Neuron (in vitro differentiated cells): ENCODE measurements around the gene RINT1.

Experiments used
- H2AFZ ChIP-seq: one replicate; pipeline ENCODE4 v1.6.1; 2013; ENCODE audit warnings: low read depth, mild to moderate bottlenecking, inconsistent platforms, low read length, moderate library complexity
- H3K27me3 ChIP-seq: one replicate; pipeline ENCODE4 v1.6.1; 2013; ENCODE audit warnings: low read length; ENCODE audit not compliant: insufficient read depth
- H3K36me3 ChIP-seq: one replicate; pipeline ENCODE4 v1.6.1; 2013; ENCODE audit warnings: low read length; ENCODE audit not compliant: insufficient read depth
- H3K4me1 ChIP-seq: one replicate; pipeline ENCODE4 v1.6.1; 2013; ENCODE audit warnings: low read length; ENCODE audit not compliant: insufficient read depth
- H3K4me3 ChIP-seq: 2 replicates; pipeline ENCODE4 v1.5.1; 2013; ENCODE audit warnings: mild to moderate bottlenecking, low read length, moderate library complexity
- H3K9me3 ChIP-seq: one replicate; pipeline ENCODE4 v1.6.1; 2013; ENCODE audit warnings: low read length

RINT1 gene

DNA sequence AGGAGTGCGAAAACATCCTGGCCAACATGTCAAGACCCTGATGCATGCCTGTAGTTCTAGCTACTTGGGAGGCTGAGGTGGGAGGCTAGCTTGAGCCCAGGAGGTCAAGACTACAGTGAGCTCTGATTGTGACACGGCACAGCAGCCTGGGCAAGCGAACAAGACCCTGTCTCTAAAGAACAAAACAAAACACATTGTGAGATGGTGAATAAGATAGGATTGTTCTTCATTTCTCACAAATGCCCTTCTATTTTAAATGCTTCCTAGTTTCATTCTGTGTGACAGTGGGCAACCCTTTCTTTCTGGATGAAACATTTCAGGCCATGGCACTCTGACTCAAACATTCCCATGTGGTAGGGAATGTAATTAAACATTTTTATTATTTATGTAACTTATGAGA lies 35.8 kb downstream of the RINT1 start:
- H2AFZ ChIP-seq, result no peak overlapping the region
- no peak overlapping the region for H3K4me3 ChIP-seq
- H3K4me1 ChIP-seq, result no peaks in the 10 kb centered on the region
- no peaks in the 10 kb centered on the region for H3K9me3 ChIP-seq
- H3K27me3 ChIP-seq, result no peaks in the 10 kb centered on the region
- peaks cover 42% of the 10 kb centered on the region for H3K36me3 ChIP-seq

DNA sequence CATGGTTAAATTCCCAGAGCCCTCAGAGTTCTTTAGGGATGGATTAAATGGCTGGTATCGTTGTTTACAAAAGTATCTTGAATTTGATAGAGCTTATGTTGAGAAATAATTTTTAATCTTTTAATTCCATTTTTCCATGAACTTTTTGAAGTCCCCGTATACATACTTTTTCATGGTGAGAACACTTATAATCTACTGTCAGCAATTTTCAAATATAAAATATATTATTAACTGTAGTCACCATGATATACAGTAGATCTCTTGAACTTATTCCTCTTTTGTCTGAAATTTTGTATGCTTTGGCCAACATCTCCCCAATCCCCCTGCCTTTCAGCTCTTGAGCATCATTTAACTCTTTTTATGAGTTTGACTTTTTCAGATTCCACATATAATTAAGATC lies 39.9 kb downstream of the RINT1 start:
- Histone ChIP-seq H2AFZ (no peak overlapping the region), H3K9me3 (no peaks in the 10 kb centered on the region), H3K27me3 (no peaks in the 10 kb centered on the region), H3K36me3 (peaks cover 17% of the 10 kb centered on the region), H3K4me3 (no peak overlapping the region), H3K4me1 (no peaks in the 10 kb centered on the region)

DNA sequence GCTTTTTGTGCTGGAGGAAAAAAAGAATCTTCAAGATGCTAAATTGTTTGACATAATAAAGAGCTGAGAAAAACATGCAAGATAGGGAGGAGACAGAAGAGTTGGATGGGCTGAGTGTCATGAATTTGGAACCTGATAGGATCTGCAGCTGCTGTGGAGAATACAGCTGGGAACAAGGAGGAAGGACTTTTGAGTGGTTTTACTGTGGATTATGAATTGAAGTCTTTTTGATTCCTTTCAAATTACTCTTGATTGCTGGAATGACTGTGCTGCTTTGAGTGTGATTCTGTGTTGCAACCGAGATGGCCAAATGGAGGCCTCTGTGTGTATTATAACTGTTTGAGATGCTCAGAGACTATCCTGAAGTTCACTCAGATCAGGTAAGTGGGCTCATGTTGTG lies 45.2 kb downstream of the RINT1 start:
- H3K9me3 ChIP-seq, result no peaks in the 10 kb centered on the region
- no peak overlapping the region for H2AFZ ChIP-seq
- H3K36me3 ChIP-seq, result no peaks in the 10 kb centered on the region
- H3K4me3 ChIP-seq, result no peak overlapping the region
- no peaks in the 10 kb centered on the region for H3K27me3 ChIP-seq
- H3K4me1 ChIP-seq, result no peaks in the 10 kb centered on the region

DNA sequence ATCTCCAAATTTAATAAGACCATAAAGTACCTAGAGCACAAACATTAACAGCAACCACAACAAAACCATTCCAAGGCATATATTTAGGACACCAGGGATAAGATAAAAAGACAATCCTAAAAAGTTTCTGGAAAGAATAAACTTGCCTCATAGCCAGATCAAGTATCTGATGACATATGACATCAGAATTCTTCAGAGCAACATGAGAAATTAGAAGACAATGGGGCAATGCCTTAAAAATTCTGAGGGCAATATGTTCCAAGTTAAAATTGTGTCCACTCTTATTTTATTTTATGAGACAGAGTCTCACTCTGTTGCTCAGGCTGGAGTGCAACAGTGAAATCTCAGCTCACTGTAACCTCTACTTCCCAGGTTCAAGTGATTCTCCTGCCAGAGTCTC lies 46.5 kb downstream of the RINT1 start:
- no peak overlapping the region for H3K4me3 ChIP-seq
- H3K27me3 ChIP-seq, result no peaks in the 10 kb centered on the region
- H2AFZ ChIP-seq, result no peak overlapping the region
- no peaks in the 10 kb centered on the region for H3K4me1 ChIP-seq
- H3K9me3 ChIP-seq, result no peaks in the 10 kb centered on the region
- no peaks in the 10 kb centered on the region for H3K36me3 ChIP-seq

DNA sequence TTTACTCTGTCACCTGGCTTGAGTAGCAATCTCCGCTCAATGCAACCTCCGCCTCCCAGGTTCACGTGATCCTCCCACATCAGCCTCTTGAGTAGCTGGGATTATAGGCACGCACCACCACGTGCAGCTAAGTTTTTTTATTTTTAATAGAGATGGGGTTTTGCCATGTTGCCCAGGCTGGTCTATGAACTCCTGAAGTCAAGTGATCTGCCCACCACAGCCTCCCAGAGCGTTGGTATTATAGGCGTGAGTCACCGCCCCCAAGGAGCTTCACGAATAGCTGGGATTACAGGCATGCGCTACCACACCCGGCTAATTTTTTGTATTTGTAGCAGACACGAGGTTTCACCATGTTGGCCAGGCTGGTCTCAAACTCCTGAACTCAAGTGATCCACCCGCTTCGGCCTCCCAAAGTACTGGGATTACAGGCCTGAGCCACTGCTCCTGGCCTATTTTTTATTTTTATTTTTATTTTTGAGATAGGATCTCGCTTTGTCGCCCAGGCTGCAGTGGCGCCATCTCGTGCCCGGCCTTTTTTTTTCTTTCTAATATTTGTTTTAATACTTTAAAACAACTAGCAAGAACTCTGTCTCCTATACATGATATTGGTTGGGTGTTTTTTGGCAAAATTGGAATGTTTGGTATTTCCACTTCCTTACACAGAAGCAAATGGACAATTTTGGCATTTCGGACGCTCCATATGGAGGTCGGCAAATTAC lies 48.2 kb downstream of the RINT1 start:
- H3K27me3 ChIP-seq, result no peaks in the 10 kb centered on the region
- no peaks in the 10 kb centered on the region for H3K9me3 ChIP-seq
- H3K4me3 ChIP-seq, result no peak overlapping the region
- H3K36me3 ChIP-seq, result no peaks in the 10 kb centered on the region
- no peaks in the 10 kb centered on the region for H3K4me1 ChIP-seq
- no peak overlapping the region for H2AFZ ChIP-seq

DNA sequence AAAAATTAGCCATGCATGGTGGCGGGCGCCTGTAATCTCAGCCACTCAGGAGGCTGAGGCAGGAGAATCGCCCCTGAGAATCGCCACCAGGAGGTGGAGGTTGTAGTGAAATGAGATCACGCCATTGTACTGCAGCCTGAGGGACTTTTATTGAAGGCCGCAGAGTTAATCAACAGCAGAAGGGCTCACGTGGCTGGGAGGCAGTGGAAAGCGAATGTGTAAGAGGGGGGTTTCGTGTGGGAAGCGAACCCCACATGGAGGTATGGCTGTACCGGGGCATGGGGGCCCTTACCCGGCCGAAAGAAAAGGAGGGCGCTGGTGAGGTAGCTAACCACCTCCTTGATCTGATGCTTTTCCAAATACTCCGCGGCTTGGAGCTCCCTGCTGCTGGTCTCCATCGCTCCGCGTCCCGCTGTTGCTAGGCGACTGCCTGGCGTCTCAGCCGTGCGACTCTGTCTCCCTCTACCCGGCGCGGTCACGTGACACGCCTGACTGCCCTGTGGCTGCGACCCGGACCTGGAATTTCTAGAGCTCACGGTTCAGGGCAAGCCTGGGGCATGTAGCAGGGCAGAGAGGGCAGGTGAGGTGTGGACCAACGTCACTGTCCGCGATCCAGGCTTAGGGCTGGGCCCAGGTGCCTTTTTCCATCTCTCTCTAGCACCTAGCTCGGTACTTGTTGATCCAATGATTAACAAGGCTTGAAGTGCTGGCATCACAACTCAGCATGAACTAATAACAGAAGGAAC lies 49.2 kb downstream of the RINT1 start, which contains the start of gene EFCAB10:
EFCAB10 (minus strand) TSS at position 428 of the 746 bp plus-strand sequence; CDS start at position 398, 30 bp downstream.
- Histone ChIP-seq H3K27me3 (no peaks in the 10 kb centered on the region), H2AFZ (peak within 1 kb of the TSS; percentile 43), H3K36me3 (no peaks in the 10 kb centered on the region), H3K4me3 (peak within 1 kb of the TSS; percentile 84), H3K9me3 (no peaks in the 10 kb centered on the region), H3K4me1 (no peaks in the 10 kb centered on the region)

DNA sequence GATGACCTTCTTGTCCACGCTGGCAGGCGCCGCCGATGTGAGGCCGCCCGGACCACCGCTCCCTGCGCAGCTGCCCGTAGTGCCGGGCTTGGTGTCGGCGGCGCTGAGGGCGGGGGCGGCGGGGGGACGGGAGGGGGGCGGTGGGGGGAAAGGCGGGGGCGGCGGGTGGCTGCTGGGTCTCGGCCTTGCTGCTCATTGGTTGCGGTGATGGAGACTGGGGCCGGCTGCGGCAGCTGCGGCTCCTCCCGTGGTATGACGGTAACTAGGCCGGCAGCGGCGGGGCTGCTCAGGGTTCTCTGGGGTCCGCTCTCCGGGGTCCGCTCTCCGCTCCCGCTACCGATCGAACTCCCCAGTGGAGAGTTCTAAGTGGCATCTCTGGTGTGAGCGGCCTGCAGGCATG lies 51.1 kb downstream of the RINT1 start:
- Histone ChIP-seq H3K4me3 (no peak overlapping the region), H3K4me1 (no peaks in the 10 kb centered on the region), H3K36me3 (no peaks in the 10 kb centered on the region), H3K9me3 (no peaks in the 10 kb centered on the region), H2AFZ (no peak overlapping the region), H3K27me3 (no peaks in the 10 kb centered on the region)

DNA sequence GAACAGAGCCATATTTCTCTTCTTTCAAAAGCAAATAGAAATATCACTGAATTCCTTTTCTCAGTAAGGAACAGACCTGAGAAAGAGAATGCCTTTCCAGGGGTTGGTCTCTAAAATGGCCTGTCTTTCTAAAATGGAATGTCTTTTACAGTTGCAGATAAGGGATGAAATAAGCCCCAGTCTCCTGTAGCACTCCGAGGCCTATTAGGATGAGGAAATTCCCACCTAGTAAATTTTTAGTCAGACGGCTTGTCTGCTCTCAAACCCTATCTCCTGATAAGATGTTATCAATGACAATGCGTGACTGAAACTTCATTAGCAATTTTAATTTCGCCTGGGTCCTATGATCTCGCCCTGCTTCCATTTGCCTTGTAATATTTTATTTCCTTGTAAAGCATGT lies 52.2 kb downstream of the RINT1 start:
- Histone ChIP-seq H3K9me3 (no peaks in the 10 kb centered on the region), H2AFZ (no peak overlapping the region), H3K4me1 (no peaks in the 10 kb centered on the region), H3K4me3 (no peak overlapping the region), H3K36me3 (no peaks in the 10 kb centered on the region), H3K27me3 (no peaks in the 10 kb centered on the region)

DNA sequence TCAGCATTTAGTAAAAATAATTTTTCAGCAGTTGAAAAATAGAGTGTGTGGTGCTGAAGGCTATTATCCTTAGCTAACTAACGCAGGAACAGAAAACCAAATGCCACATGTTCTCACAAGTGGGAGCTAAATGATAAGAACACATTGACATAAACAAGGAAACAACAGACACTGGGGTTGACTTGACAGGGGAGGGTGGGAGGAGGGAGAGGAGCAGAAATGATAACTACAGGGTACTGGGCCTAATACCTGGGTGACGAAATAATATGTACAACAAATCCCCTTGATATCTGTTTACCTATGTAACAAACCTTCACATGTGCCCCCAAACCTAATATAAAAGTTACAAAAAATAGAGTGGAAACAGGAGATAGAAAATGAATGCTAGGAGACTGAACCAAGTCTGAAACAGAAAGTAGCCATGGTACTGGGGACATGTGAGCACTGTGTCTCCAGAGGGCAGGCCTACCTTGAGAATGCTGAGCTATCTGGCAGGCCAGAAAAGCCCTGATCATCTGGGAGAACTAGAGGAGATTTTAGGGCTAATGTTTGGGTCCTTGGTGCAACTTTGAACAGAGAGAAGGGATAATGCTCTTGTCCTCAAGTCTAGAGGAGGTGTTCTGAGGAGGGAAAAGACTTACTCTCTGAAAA lies 54.0 kb downstream of the RINT1 start:
- Histone ChIP-seq H3K9me3 (no peaks in the 10 kb centered on the region), H3K27me3 (no peaks in the 10 kb centered on the region), H3K4me3 (no peak overlapping the region), H3K36me3 (no peaks in the 10 kb centered on the region), H3K4me1 (no peaks in the 10 kb centered on the region), H2AFZ (no peak overlapping the region)

DNA sequence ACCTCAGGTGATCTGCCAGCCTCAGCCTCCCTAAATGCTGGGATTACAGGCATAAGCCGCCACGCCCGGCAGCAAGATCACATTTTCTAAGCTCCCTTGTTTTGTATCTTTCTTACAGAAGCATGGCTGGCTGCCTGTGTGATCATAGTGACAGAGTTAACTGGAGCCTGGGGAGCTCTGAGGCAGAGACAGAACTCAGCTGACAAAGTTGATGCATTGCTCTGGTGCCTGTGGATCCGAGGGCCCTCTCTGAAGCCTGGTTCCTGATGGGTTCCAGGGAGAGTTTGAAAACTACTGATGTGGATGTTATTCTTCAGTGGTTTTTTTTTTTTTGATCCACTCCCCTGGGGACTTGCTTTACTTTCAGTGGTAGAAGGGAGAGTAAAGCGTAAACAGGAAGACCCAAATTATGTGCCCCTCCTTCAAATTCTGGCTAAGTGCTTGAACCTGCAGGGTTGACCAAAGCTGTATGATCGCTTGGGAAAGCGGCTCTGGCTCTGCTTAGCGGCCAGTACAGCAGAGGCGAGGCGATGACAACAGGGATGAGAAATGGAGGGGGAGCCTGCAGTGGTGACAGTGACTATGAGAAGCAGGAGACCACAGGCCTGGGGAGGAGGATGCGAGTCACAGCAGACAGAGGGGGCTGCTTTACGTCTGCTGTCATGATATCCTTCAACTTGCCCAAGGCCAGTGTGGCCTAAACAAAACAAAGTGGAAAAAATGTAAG lies 56.1 kb downstream of the RINT1 start:
- Histone ChIP-seq H2AFZ (no peak overlapping the region), H3K4me3 (no peak overlapping the region), H3K27me3 (no peaks in the 10 kb centered on the region), H3K36me3 (no peaks in the 10 kb centered on the region), H3K4me1 (no peaks in the 10 kb centered on the region), H3K9me3 (no peaks in the 10 kb centered on the region)

DNA sequence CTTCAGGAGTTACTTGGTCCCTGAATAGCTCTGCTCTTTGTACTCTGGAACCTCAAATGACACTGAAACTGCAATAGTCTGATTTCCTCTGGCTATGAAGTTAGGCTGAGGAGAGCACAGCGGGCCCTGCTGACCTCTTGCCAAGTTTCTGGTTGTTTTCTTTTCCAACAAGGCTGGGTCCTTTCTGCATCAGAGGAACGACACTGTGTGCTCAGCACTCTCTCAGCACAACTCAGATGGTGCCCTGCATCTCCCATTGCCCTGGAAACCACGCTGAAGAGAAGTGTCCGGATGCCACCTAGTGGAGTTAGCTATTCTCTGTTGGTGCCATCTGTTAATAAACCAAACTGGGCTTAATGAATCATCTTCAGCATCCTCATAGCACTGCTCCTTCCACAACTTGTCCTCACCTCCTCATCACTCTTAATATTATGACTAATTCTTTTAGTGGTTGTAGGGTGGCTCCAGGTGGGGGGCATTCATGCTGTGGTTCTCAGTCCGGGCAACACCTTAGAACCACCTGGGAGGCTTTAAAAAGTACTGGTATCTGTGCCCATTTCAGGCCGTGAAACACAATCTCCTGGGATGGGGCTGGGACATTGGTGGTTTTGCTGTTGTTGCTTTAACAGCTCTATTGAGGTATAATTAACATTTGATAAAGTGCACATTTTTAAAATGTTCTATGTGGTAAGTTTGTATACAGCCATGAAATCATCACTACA lies 57.5 kb downstream of the RINT1 start:
- Histone ChIP-seq H3K36me3 (no peaks in the 10 kb centered on the region), H3K9me3 (no peaks in the 10 kb centered on the region)

DNA sequence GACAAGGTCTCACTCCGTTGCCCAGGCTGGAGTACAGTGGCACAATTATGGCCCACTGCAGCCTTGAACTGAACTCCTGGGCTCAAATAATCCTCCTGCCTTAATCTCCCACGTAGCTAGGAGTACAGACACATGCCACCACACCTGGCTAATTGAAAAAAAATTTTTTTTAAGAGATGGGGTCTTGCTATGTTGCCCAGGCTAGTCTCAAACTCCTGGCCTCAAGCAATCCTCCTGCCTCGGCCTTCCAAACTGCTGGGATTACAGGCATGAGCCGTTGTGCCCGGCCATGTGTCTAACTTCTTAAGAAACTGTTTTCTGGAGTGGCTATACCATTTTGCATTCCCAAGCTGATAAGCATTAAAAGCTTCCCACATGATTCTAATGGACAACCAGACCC lies 58.8 kb downstream of the RINT1 start:
- H2AFZ ChIP-seq, result no peak overlapping the region
- no peaks in the 10 kb centered on the region for H3K9me3 ChIP-seq

More for the DNA sequence above, 57.5 kb downstream of the RINT1 start:
- Histone ChIP-seq H3K4me1 (no peaks in the 10 kb centered on the region), H3K4me3 (no peak overlapping the region), H2AFZ (no peak overlapping the region), H3K27me3 (no peaks in the 10 kb centered on the region)

More for the DNA sequence above, 58.8 kb downstream of the RINT1 start:
- Histone ChIP-seq H3K4me1 (no peaks in the 10 kb centered on the region), H3K4me3 (no peak overlapping the region), H3K36me3 (no peaks in the 10 kb centered on the region), H3K27me3 (no peaks in the 10 kb centered on the region)
